Glutamatergic neuron (in vitro differentiated cells): ENCODE measurements around the gene SENP3. TPM values are rescaled to one million over a fixed set of nuclear protein-coding genes. Genes with fewer than 3 reads are reported as not detected.
A peak's percentile ranks its signal among the peaks of the same experiment; 100 is the strongest.
"Not testable (repeated sequence)": the region's sequence is repeated elsewhere in the genome, so short reads cannot be mapped to it uniquely, and the experiment has no call there.

ENCODE experiments used
- DNase-seq: peaks from one replicate; pipeline ENCODE4 v3.0.0; 2022
- H3K27ac Mint-ChIP-seq: one replicate; pipeline ENCODE4 v1.8.0; 2020; ENCODE audit warnings: mild to moderate bottlenecking, mixed read lengths, inconsistent platforms; ENCODE audit not compliant: unreplicated experiment
- H3K27me3 Mint-ChIP-seq: one replicate; pipeline ENCODE4 v1.8.0; 2020; ENCODE audit warnings: mild to moderate bottlenecking, moderate library complexity, mixed read lengths, inconsistent platforms; ENCODE audit not compliant: unreplicated experiment
- H3K36me3 Mint-ChIP-seq: one replicate; pipeline ENCODE4 v1.8.0; 2020; ENCODE audit warnings: mild to moderate bottlenecking, mixed read lengths, inconsistent platforms; ENCODE audit not compliant: unreplicated experiment
- H3K4me1 Mint-ChIP-seq: one replicate; pipeline ENCODE4 v1.8.0; 2020; ENCODE audit warnings: mild to moderate bottlenecking, low read depth, mixed read lengths, inconsistent platforms; ENCODE audit not compliant: unreplicated experiment
- H3K4me3 Mint-ChIP-seq: one replicate; pipeline ENCODE4 v1.8.0; 2020; ENCODE audit warnings: mild to moderate bottlenecking, mixed read lengths, inconsistent platforms; ENCODE audit not compliant: unreplicated experiment
- H3K9me3 Mint-ChIP-seq: one replicate; pipeline ENCODE4 v1.8.0; 2020; ENCODE audit warnings: mild to moderate bottlenecking, moderate library complexity, mixed read lengths, inconsistent platforms; ENCODE audit not compliant: unreplicated experiment
- CTCF ChIP-seq: fragments of 200-600 bp; sonication (generic); IDR thresholded peaks from one replicate; pipeline ENCODE4 v1.5.0; 2021; ENCODE audit not compliant: partially characterized antibody, unreplicated experiment
- total RNA-seq: library from RNA; stranded (reverse); fragmentation: NEBNext Ultra II Directional; extraction: Animal tissue kit (Norgen Biotek cat#: 25700); gene quantifications from one replicate; pipeline ENCODE4 v1.2.1, GENCODE V29; 2021; ENCODE audit not compliant: unreplicated experiment

Gene SENP3
- total RNA-seq, 1 donor from 2014 or later: 66.4 TPM

- H3K4me1 Mint-ChIP-seq: peaks cover 15% of the 10 kb centered on the region
- H3K36me3 Mint-ChIP-seq: no peaks in the 10 kb centered on the region
- TF ChIP-seq CTCF: no peak
- H3K4me3 Mint-ChIP-seq: peak within 1 kb of the TSS; percentile 34
- peak within 1 kb of the TSS; percentile 59 for H3K27ac Mint-ChIP-seq
- DNase-seq: no peak
- peaks cover 1% of the 10 kb centered on the region for H3K9me3 Mint-ChIP-seq
- peaks cover 5% of the 10 kb centered on the region for H3K27me3 Mint-ChIP-seq
Observed at GRCh38 chr17:7589891-7590691, 28.4 kb downstream of the SENP3 start, which contains the start of gene SOX15. Gene SOX15, minus strand, starts transcription at chr17:7590094. Its CDS starts 418 bp downstream, at chr17:7589676.

DNA sequence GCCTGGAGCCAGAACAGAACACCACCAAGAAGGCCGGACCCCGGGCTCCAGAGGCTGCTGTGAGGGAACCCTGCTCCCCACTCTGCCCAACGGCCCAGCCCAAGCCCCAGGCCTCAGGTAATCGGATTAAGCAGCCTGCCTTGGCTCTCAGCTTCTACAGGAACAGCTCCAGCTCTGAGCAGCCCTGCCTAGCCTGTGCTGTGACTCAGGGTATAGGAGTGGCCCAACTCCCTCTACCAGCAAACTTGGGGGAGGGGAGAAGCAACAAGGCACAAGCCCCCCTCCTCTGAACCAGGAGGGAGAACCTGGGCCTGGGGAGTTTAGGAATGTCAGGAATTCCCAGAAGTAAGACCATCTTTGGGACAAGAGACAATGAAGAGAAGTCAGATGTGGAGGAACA lies 29.0 kb downstream of the SENP3 start:
- TF ChIP-seq CTCF: no peak
- Mint-ChIP-seq H3K27ac (peak overlapping the region; percentile 59), H3K4me1 (peaks cover 15% of the 10 kb centered on the region), H3K36me3 (no peaks in the 10 kb centered on the region), H3K27me3 (peaks cover 7% of the 10 kb centered on the region), H3K9me3 (peaks cover 1% of the 10 kb centered on the region), H3K4me3 (no peak overlapping the region)
- no peak for DNase-seq

- no peak for TF ChIP-seq CTCF
- no peak overlapping the region for H3K27ac Mint-ChIP-seq
- peaks cover 15% of the 10 kb centered on the region for H3K4me1 Mint-ChIP-seq
- DNase-seq: no peak
- H3K9me3 Mint-ChIP-seq: peaks cover 1% of the 10 kb centered on the region
- no peak overlapping the region for H3K4me3 Mint-ChIP-seq
- peaks cover 7% of the 10 kb centered on the region for H3K27me3 Mint-ChIP-seq
- H3K36me3 Mint-ChIP-seq: no peaks in the 10 kb centered on the region
Observed at GRCh38 chr17:7591596-7591995, 29.9 kb downstream of the SENP3 start.

- Mint-ChIP-seq H3K27ac (no peak overlapping the region), H3K27me3 (peaks cover 7% of the 10 kb centered on the region), H3K4me1 (peaks cover 15% of the 10 kb centered on the region), H3K9me3 (peaks cover 1% of the 10 kb centered on the region), H3K4me3 (no peak overlapping the region), H3K36me3 (no peaks in the 10 kb centered on the region)
- no peak for TF ChIP-seq CTCF
- DNase-seq: no peak
Observed at GRCh38 chr17:7592422-7593021, 30.8 kb downstream of the SENP3 start.

DNA sequence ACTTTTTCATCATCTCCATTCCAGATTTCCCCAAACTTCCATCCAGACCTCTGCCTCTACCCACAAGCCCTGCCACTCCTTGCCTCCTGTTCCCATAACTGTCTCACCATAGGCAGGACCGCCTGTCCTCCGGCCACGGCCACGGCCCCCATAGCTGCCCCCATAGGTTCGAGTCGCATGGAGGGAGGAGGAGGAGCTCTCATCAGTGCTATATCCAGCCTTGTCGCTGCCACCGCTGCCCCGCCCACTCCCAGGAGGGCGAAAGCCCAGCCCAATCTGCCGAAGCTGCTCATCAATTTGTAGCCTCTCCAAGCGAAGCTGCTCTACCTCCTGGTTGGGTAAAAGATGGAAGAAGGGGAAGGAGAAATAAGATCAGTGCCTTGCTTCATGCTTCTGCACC lies 31.6 kb downstream of the SENP3 start:
- H3K27me3 Mint-ChIP-seq: peaks cover 7% of the 10 kb centered on the region
- H3K9me3 Mint-ChIP-seq: no peaks in the 10 kb centered on the region
- H3K4me3 Mint-ChIP-seq: peak overlapping the region; percentile 17
- DNase-seq: peak; percentile 64
- H3K27ac Mint-ChIP-seq: peak overlapping the region; percentile 34
- peaks cover under 1% of the 10 kb centered on the region for H3K36me3 Mint-ChIP-seq
- H3K4me1 Mint-ChIP-seq: peaks cover 15% of the 10 kb centered on the region
- no peak for TF ChIP-seq CTCF

GRCh38 chr17:7597561-7597960 lies 35.8 kb downstream of the SENP3 start:
- H3K36me3 Mint-ChIP-seq, DNase-seq, H3K4me3 Mint-ChIP-seq, H3K9me3 Mint-ChIP-seq, H3K27ac Mint-ChIP-seq, H3K27me3 Mint-ChIP-seq: not testable (repeated sequence)
- H3K4me1 Mint-ChIP-seq: peaks cover 13% of the 10 kb centered on the region
